ENCODE measurements around the gene MAP4K2. TPM values are rescaled to one million over a fixed set of nuclear protein-coding genes. Genes with fewer than 3 reads are reported as not detected.

Gene MAP4K2
- total RNA-seq, 1 donor from 2014 or later, result 202 TPM

DNA sequence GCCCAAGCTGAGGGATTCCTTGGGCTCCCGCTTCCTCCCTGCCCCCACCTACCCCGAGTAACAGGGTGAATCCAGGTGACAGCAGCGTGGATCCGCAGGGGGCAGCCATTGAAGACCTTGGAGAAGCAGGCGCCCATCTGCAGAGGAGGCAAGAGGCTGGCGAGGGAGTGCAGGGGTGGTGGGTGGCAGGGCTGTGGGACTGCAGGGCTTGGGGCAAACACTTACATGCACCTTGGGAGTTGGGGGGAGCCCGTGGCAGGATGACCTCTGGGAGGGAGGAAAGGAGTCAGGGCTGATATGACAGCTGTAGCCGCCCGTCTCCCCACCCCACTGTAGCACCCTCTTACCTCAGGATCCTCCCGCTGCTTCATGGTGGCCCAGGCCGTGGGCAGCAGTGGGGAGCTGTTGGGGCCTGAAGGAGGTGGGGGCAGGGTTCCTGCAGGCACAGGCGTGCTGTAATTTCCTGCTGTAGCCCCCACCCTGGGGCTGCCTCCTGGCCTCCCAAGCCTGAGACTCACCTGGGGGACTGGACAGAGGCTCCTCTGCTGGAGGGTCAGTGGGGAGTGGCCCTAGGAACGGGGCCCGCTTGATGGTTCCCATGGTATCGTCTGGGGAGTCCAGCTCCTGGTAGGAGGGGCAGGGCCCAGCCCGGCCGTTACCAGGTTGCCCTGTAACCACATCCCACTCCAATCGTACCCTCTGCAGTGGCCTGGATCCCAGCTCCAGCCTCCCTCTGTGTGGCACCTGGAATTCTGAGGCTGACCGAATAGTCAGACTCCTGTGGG is 6.1 kb downstream of the MAP4K2 start:
- peaks cover 22% of the 10 kb centered on the region for H3K27me3 Mint-ChIP-seq (ENCODE audit: unreplicated experiment)
- peaks cover 51% of the 10 kb centered on the region for H3K4me1 Mint-ChIP-seq (ENCODE audit: unreplicated experiment)
- H3K36me3 Mint-ChIP-seq (ENCODE audit: low read depth, unreplicated experiment), result peaks cover 26% of the 10 kb centered on the region
- no peak overlapping the region for H3K27ac Mint-ChIP-seq (ENCODE audit: unreplicated experiment)
- no peaks in the 10 kb centered on the region for H3K9me3 Mint-ChIP-seq (ENCODE audit: unreplicated experiment)
- DNase-seq (ENCODE audit: low spot score), result no peak
- no peak overlapping the region for H3K4me3 Mint-ChIP-seq (ENCODE audit: unreplicated experiment)
- TF ChIP-seq, protein P1, sequence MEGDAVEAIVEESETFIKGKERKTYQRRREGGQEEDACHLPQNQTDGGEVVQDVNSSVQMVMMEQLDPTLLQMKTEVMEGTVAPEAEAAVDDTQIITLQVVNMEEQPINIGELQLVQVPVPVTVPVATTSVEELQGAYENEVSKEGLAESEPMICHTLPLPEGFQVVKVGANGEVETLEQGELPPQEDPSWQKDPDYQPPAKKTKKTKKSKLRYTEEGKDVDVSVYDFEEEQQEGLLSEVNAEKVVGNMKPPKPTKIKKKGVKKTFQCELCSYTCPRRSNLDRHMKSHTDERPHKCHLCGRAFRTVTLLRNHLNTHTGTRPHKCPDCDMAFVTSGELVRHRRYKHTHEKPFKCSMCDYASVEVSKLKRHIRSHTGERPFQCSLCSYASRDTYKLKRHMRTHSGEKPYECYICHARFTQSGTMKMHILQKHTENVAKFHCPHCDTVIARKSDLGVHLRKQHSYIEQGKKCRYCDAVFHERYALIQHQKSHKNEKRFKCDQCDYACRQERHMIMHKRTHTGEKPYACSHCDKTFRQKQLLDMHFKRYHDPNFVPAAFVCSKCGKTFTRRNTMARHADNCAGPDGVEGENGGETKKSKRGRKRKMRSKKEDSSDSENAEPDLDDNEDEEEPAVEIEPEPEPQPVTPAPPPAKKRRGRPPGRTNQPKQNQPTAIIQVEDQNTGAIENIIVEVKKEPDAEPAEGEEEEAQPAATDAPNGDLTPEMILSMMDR (IDR thresholded peaks at IDR 0.05; ENCODE audit: unreplicated experiment), result no peak

- peak overlapping the region; percentile 74 for H3K27ac Mint-ChIP-seq (ENCODE audit: unreplicated experiment)
- TF ChIP-seq, protein P1 (IDR thresholded peaks at IDR 0.05; ENCODE audit: unreplicated experiment), result no peak
Observed at GRCh38 chr11:64796047-64796756, 6.8 kb downstream of the MAP4K2 start.

DNA sequence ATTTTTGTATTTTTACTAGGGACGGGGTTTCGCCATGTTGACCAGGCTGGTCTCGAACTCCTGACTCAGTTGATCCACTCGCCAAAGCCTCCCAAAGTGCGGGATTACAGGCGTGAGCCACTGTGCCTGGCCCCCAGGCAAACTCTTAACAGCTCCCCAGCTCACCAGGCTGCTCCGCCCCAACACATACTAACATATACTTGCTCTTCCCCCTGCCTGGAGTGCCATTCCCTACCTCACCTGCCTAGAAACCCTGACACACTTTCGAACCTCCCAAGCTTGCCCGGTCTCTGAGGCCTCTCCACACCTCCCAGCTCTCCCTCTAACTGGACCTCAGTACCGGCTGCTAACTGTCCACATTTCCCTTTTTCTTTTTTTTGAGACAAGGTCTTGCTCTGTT is 8.5 kb downstream of the MAP4K2 start:
- Mint-ChIP-seq H3K9me3 (ENCODE audit: unreplicated experiment) (no peaks in the 10 kb centered on the region), H3K4me3 (ENCODE audit: unreplicated experiment) (peak overlapping the region; percentile 88), H3K4me1 (ENCODE audit: unreplicated experiment) (peaks cover 43% of the 10 kb centered on the region), H3K36me3 (ENCODE audit: low read depth, unreplicated experiment) (peaks cover 31% of the 10 kb centered on the region), H3K27ac (ENCODE audit: unreplicated experiment) (peak overlapping the region; percentile 52), H3K27me3 (ENCODE audit: unreplicated experiment) (peaks cover 22% of the 10 kb centered on the region)
- TF ChIP-seq, protein P1 (IDR thresholded peaks at IDR 0.05; ENCODE audit: unreplicated experiment), result no peak
- no peak for DNase-seq (ENCODE audit: low spot score)

More at GRCh38 chr11:64796047-64796756, 6.8 kb downstream of the MAP4K2 start:
- no peaks in the 10 kb centered on the region for H3K9me3 Mint-ChIP-seq (ENCODE audit: unreplicated experiment)
- peaks cover 20% of the 10 kb centered on the region for H3K27me3 Mint-ChIP-seq (ENCODE audit: unreplicated experiment)
- H3K36me3 Mint-ChIP-seq (ENCODE audit: low read depth, unreplicated experiment), result peaks cover 26% of the 10 kb centered on the region
- DNase-seq (ENCODE audit: low spot score), result no peak
- H3K4me1 Mint-ChIP-seq (ENCODE audit: unreplicated experiment), result peaks cover 51% of the 10 kb centered on the region
- H3K4me3 Mint-ChIP-seq (ENCODE audit: unreplicated experiment), result peak overlapping the region; percentile 56

- peak overlapping the region; percentile 84 for H3K27ac Mint-ChIP-seq (ENCODE audit: unreplicated experiment)
Observed at GRCh38 chr11:64793271-64794160, 9.5 kb downstream of the MAP4K2 start.

More at GRCh38 chr11:64793271-64794160, 9.5 kb downstream of the MAP4K2 start:
- no peak for DNase-seq (ENCODE audit: low spot score)
- H3K4me1 Mint-ChIP-seq (ENCODE audit: unreplicated experiment), result peaks cover 35% of the 10 kb centered on the region
- TF ChIP-seq, protein P1 (IDR thresholded peaks at IDR 0.05; ENCODE audit: unreplicated experiment), result no peak
- H3K9me3 Mint-ChIP-seq (ENCODE audit: unreplicated experiment), result no peaks in the 10 kb centered on the region
- H3K36me3 Mint-ChIP-seq (ENCODE audit: low read depth, unreplicated experiment), result peaks cover 25% of the 10 kb centered on the region
- H3K27me3 Mint-ChIP-seq (ENCODE audit: unreplicated experiment), result peaks cover 18% of the 10 kb centered on the region
- peak overlapping the region; percentile 72 for H3K4me3 Mint-ChIP-seq (ENCODE audit: unreplicated experiment)
